Measurements from ENCODE around the gene LDLRAD4. TPM values are rescaled to one million over a fixed set of nuclear protein-coding genes. Genes with fewer than 3 reads are reported as not detected.
A peak's percentile ranks its signal among the peaks of the same experiment; 100 is the strongest.

LDLRAD4 gene
- total RNA-seq, 1 experiment from 2014 or later, result 3.6 TPM

DNA sequence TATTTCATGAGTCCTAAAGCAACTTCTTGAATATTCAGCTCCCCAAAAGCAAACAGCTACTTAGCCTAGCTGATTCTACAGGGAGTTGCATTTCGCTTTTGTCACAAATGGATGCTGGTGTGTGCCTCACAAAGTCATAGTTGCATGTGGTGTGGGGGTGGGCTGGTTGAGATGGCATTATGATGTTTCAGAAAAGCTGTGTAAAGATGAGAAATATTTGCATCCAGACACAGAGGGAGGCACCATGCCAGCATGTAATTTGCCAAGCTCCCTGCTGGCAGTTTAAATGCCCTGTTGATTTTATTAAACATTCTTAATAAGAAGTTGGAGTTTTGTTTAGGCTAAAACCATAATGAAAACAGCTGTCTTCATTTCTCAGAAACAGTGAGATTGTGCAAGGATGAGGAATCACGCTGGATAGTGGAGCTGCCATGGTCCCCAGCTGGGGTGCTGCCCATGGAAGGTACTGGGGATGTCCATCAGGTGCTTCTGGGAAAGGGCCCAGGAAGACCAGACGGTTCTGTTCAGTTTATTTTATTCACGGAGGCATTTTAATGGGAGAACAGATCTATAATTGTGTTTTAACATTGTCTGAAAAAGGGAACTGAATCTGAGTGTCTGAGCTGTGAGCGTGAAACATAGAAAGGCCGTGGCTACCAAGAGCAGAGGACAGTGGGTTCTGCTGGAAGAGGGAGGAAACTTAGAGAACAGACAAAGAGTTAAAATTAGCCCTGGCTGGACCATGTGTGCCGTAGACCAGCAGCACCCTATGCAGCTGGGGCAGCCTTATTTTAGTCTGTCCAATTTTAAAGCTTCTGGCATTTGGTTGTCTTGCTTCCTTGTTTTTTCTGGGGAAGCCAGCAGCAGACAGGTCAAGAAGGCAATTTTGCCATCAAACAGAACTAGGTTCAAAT lies 330.7 kb downstream of the LDLRAD4 start:
- no peak overlapping the region for H3K27ac ChIP-seq (ENCODE audit: low read depth, low read length, poor library complexity, severe bottlenecking)
- no TSS peak for BruUV-seq (replicated peaks)
- CTCF ChIA-PET, result no interaction called here

DNA sequence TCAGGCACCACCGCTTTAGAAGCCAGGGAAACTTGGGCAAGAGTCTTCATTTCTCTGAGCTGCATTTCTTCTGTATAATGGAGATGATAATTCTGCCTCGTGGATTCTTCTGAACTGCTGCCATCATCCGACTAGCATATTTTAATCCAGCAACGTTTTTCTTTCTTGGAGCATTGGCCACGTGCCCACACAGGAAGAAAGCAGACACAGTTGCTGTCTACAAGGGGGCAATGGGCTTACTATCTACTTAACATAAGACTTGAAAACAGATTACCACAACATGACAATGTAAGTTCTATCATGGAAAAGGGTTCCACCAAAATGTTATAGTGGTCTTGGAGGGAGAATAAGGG lies 331.3 kb downstream of the LDLRAD4 start:
- peak; percentile 52 for DNase-seq (ENCODE audit: low spot score)
- BruUV-seq (replicated peaks), result no TSS peak
- Histone ChIP-seq H3K36me3 (ENCODE audit: insufficient read depth, low read length, poor library complexity, severe bottlenecking) (no peaks in the 10 kb centered on the region), H3K27ac (ENCODE audit: low read depth, low read length, poor library complexity, severe bottlenecking) (no peak overlapping the region), H3K9me3 (ENCODE audit: low read depth, low read length, poor library complexity, severe bottlenecking) (no peaks in the 10 kb centered on the region), H3K4me1 (ENCODE audit: insufficient read depth, low read length, poor library complexity, severe bottlenecking) (peaks cover 18% of the 10 kb centered on the region), H3K4me3 (ENCODE audit: low read depth, low read length, poor library complexity, severe bottlenecking) (no peak overlapping the region), H3K27me3 (replicated peaks; ENCODE audit: insufficient read depth, low read depth, low read length, poor library complexity) (peaks cover 6% of the 10 kb centered on the region)
- ChIA-PET CTCF (no interaction called here), POLR2A (ENCODE audit: low non-redundant PET) (no interaction called here)
- TF ChIP-seq, protein P1, sequence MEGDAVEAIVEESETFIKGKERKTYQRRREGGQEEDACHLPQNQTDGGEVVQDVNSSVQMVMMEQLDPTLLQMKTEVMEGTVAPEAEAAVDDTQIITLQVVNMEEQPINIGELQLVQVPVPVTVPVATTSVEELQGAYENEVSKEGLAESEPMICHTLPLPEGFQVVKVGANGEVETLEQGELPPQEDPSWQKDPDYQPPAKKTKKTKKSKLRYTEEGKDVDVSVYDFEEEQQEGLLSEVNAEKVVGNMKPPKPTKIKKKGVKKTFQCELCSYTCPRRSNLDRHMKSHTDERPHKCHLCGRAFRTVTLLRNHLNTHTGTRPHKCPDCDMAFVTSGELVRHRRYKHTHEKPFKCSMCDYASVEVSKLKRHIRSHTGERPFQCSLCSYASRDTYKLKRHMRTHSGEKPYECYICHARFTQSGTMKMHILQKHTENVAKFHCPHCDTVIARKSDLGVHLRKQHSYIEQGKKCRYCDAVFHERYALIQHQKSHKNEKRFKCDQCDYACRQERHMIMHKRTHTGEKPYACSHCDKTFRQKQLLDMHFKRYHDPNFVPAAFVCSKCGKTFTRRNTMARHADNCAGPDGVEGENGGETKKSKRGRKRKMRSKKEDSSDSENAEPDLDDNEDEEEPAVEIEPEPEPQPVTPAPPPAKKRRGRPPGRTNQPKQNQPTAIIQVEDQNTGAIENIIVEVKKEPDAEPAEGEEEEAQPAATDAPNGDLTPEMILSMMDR (conservative IDR thresholded peaks at IDR 0.05; ENCODE audit: low read depth, low read length), result no peak
- TF ChIP-seq EZH2 (IDR thresholded peaks at IDR 0.05; ENCODE audit: borderline replicate concordance, low read depth, low read length, poor library complexity, severe bottlenecking), result no peak
- intact Hi-C loops (cut with micrococcal nuclease; ENCODE audit: unreplicated experiment), result loop anchor here (10.0 kb wide), 1 partner anchor 105 kb away; no protein-coding TSS in a partner anchor

More for the DNA sequence above, 330.7 kb downstream of the LDLRAD4 start:
- Histone ChIP-seq H3K27me3 (replicated peaks; ENCODE audit: insufficient read depth, low read depth, low read length, poor library complexity) (peaks cover 4% of the 10 kb centered on the region), H3K4me3 (ENCODE audit: low read depth, low read length, poor library complexity, severe bottlenecking) (no peak overlapping the region), H3K36me3 (ENCODE audit: insufficient read depth, low read length, poor library complexity, severe bottlenecking) (no peaks in the 10 kb centered on the region), H3K9me3 (ENCODE audit: low read depth, low read length, poor library complexity, severe bottlenecking) (no peaks in the 10 kb centered on the region), H3K4me1 (ENCODE audit: insufficient read depth, low read length, poor library complexity, severe bottlenecking) (peaks cover 18% of the 10 kb centered on the region)
- no peak for DNase-seq (ENCODE audit: low spot score)
- TF ChIP-seq, protein P1 (conservative IDR thresholded peaks at IDR 0.05; ENCODE audit: low read depth, low read length), result no peak
- intact Hi-C loops (cut with micrococcal nuclease; ENCODE audit: unreplicated experiment), result loop anchor here (10.0 kb wide), 1 partner anchor 104 kb away; no protein-coding TSS in a partner anchor
- POLR2A ChIA-PET (ENCODE audit: low non-redundant PET), result no interaction called here

DNA sequence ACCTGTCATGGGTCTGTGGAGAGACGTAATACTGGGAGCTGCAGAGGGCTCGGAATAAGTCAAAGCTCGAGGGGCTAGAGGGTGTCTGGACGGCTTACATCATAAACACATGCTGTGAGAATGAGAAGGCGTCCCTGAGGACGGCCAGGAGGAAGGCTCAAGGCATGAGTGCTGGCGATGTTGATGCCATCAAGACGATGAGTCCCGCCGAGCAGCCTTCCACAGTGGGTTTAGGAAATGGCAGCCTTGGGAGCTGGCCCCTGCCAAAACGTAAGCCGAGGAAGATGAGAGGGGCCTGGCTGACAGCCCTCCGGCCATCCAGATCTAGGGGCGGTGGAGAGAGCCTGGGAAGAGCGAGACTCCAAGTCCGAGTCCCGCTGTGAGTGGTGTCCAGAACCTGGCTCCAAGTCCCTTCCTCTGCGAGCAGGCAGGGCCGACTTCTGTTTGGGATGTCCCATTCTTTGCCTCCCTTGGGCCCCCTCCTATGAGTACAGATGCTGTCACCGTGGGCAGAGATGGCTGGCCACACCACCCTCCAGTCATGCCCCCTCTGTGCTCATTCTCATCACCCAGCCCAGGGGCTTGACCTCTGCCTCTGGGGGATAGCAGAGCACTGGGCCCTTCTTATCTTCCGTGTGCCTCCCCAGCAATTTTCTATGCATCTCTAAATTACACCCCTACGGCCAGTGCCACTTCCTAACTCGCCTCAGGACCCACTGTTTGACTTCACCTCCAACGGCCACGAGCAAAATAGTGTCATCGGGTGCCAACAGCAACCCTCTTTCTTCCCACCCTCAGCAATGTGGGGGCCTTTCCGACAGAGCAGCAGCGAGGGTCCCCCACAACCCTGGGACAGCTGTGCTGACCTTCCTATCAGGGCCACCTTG lies 332.1 kb downstream of the LDLRAD4 start:
- H3K9me3 ChIP-seq (ENCODE audit: low read depth, low read length, poor library complexity, severe bottlenecking), result no peaks in the 10 kb centered on the region
- ChIA-PET POLR2A (ENCODE audit: low non-redundant PET) (no interaction called here), CTCF (no interaction called here)
- TF ChIP-seq EZH2 (IDR thresholded peaks at IDR 0.05; ENCODE audit: borderline replicate concordance, low read depth, low read length, poor library complexity, severe bottlenecking), result no peak
- TF ChIP-seq, protein P1 (conservative IDR thresholded peaks at IDR 0.05; ENCODE audit: low read depth, low read length), result no peak
- no peak overlapping the region for H3K27ac ChIP-seq (ENCODE audit: low read depth, low read length, poor library complexity, severe bottlenecking)
- no peak for DNase-seq (ENCODE audit: low spot score)
- intact Hi-C loops (cut with micrococcal nuclease; ENCODE audit: unreplicated experiment), result no loop called here
- H3K27me3 ChIP-seq (replicated peaks; ENCODE audit: insufficient read depth, low read depth, low read length, poor library complexity), result peaks cover 13% of the 10 kb centered on the region
- no peaks in the 10 kb centered on the region for H3K36me3 ChIP-seq (ENCODE audit: insufficient read depth, low read length, poor library complexity, severe bottlenecking)
- peaks cover 18% of the 10 kb centered on the region for H3K4me1 ChIP-seq (ENCODE audit: insufficient read depth, low read length, poor library complexity, severe bottlenecking)
- BruUV-seq (replicated peaks), result no TSS peak
- no peak overlapping the region for H3K4me3 ChIP-seq (ENCODE audit: low read depth, low read length, poor library complexity, severe bottlenecking)

Measured in A673 (cell line).